BJ (cell line): ENCODE data around the gene ABHD8. TPM values are rescaled to one million over a fixed set of nuclear protein-coding genes. Genes with fewer than 3 reads are reported as not detected.

ENCODE experiments used
- CTCF ChIA-PET: fragments of 350-600 bp; formaldehyde crosslinking; extraction: SDS; loops from one replicate; lab custom pipeline; 2021; ENCODE audit warnings: antibody characterized with exemption, inconsistent platforms; lab: Yijun Ruan, JAX
- POLR2A ChIA-PET: fragments of 300-600 bp; sonication (Branson Sonifier 250); formaldehyde crosslinking; extraction: SDS; loops from one replicate; lab custom pipeline; 2021; ENCODE audit warnings: antibody characterized with exemption; lab: Charles Lee
- DNase-seq: peaks from one replicate; pipeline ENCODE4 v3.0.0-alpha.2; 2011; ENCODE audit warnings: low read depth
- H3K27me3 ChIP-seq: 2 replicates; pipeline ENCODE4 v1.6.0; 2011; ENCODE audit warnings: low read length; ENCODE audit not compliant: control insufficient read depth, insufficient read depth
- H3K36me3 ChIP-seq: 2 replicates; pipeline ENCODE4 v1.5.1; 2011; ENCODE audit warnings: low read length; ENCODE audit not compliant: control insufficient read depth, insufficient read depth
- H3K4me3 ChIP-seq: 2 replicates; pipeline ENCODE4 v1.5.1; 2011; ENCODE audit warnings: low read depth, mild to moderate bottlenecking, control low read depth, low read length
- CTCF ChIP-seq: IDR thresholded peaks from 2 replicates; pipeline ENCODE4 v1.5.1; 2011; ENCODE audit warnings: low read depth, mild to moderate bottlenecking, control low read depth, inconsistent platforms, low read length, moderate library complexity; ENCODE audit not compliant: insufficient read depth
- polyA plus RNA-seq: library from polyadenylated mRNA; depleted of rRNA; stranded (reverse); fragments of >200 nt; gene quantifications from 2 replicates; pipeline ENCODE4 v1.2.3, GENCODE V29; 2011

The ABHD8 gene
- polyA plus RNA-seq, 1 experiment, result 11.0 TPM

GRCh38 chr19:17283504-17283996 is 19.7 kb downstream of the ABHD8 start:
- no peak for DNase-seq
- POLR2A ChIA-PET, result no interaction called here
- CTCF ChIA-PET, result interaction anchor here (0.7 to 4.2 kb wide), 18 partner anchors 8 to 218 kb away, joined by 3 to 25 read pairs (median 6); partner anchors contain the start of genes HAUS8, USE1 and USHBP1
- Histone ChIP-seq H3K36me3 (no peaks in the 10 kb centered on the region), H3K27me3 (no peaks in the 10 kb centered on the region), H3K4me3 (no peak overlapping the region)
- no peak for TF ChIP-seq CTCF

- Histone ChIP-seq H3K4me3 (peak overlapping the region; percentile 28), H3K27me3 (no peaks in the 10 kb centered on the region), H3K36me3 (no peaks in the 10 kb centered on the region)
- no peak for DNase-seq
- ChIA-PET CTCF (interaction anchor here (0.6 to 4.2 kb wide), 20 partner anchors 9 to 219 kb away, joined by 3 to 25 read pairs (median 5); partner anchors contain the start of genes BABAM1, HAUS8, OCEL1 and USE1), POLR2A (no interaction called here)
- peak; percentile 95 for TF ChIP-seq CTCF
Measured at GRCh38 chr19:17282488-17283125, 20.6 kb downstream of the ABHD8 start.

GRCh38 chr19:17281391-17282304 is 21.6 kb downstream of the ABHD8 start, which contains the start of gene ANKLE1:
TSS of gene ANKLE1 (plus strand) at chr19:17281901. CDS start at chr19:17281921, 20 bp downstream.
- peak within 1 kb of the TSS; percentile 34 for H3K4me3 ChIP-seq
- H3K27me3 ChIP-seq, result no peaks in the 10 kb centered on the region
- no peak for DNase-seq
- ChIA-PET POLR2A (no interaction called here), CTCF (interaction anchor here (0.6 to 4.2 kb wide), 16 partner anchors 10 to 218 kb away, joined by 3 to 25 read pairs (median 5); partner anchors contain the start of genes BABAM1, HAUS8, OCEL1 and USE1)
- H3K36me3 ChIP-seq, result peaks cover 5% of the 10 kb centered on the region
- no peak for TF ChIP-seq CTCF

GRCh38 chr19:17279436-17279835 is 23.8 kb downstream of the ABHD8 start:
- ChIA-PET POLR2A (no interaction called here), CTCF (interaction anchor here (0.6 to 1.3 kb wide), 2 partner anchors 24 to 551 kb away, joined by 3 read pairs; partner anchors contain the start of gene ABHD8)
- no peak for TF ChIP-seq CTCF
- no peak overlapping the region for H3K4me3 ChIP-seq
- no peak for DNase-seq
- H3K36me3 ChIP-seq, result peaks cover 11% of the 10 kb centered on the region
- H3K27me3 ChIP-seq, result no peaks in the 10 kb centered on the region
